ENCODE data around the gene RIMS3. TPM values are rescaled to one million over a fixed set of nuclear protein-coding genes. Genes with fewer than 3 reads are reported as not detected.

Gene RIMS3
- total RNA-seq, 1 donor from 2014 or later: 17.2 TPM

- H3K27me3 Mint-ChIP-seq (ENCODE audit: insufficient read depth, low read depth): peaks cover 5% of the 10 kb centered on the region
- DNase-seq (ENCODE audit: low spot score): no peak
These were observed 20.3 kb downstream of the RIMS3 start for GRCh38 chr1:40645118-40645680.

DNA sequence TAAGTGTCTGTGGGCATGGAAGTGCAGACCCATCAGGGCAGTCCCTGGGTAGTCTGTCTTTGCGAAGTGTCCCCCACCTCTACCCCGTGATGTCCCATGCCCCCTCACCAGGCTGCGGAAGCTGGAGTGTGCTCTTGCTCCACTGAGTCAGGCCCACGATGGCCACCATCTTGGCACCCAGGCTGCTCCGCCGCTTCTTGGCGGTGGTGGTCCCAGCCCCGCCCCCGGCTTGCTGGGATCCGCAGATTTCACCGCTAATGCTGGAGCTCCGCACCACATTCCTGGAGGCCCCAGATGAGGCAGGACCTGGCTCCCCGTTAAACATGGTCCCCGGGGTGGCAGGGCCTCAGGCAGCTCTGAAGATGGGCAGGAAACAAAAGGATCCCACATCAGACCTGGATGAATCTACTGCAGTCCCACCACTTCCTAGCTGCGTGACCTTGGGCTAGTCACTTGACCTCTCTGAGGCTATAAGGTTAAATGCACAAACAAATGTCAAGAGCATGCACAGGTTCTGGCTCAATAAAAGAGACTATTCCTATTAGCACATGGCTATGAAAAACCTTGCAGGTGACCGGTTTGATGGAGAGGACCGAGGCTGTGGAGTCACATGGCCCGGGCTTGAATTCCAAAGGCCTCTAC, 23.8 kb downstream of the RIMS3 start:
- Histone ChIP-seq H2AFZ (replicated peaks) (no peak overlapping the region), H3K9ac (no peak overlapping the region), H3F3A (ENCODE audit: low read depth) (no peaks in the 10 kb centered on the region), H3K79me2 (ENCODE audit: low read depth) (no peaks in the 10 kb centered on the region), H3K4me1 (peaks cover 6% of the 10 kb centered on the region), H3K36me3 (no peaks in the 10 kb centered on the region), H3K27me3 (no peaks in the 10 kb centered on the region), H3K4me2 (no peak overlapping the region), H3K27ac (no peak overlapping the region), H4K20me1 (ENCODE audit: low read depth) (peaks cover 17% of the 10 kb centered on the region), H3K4me3 (no peak overlapping the region), H3K9me3 (ENCODE audit: low read depth) (no peaks in the 10 kb centered on the region)
- Mint-ChIP-seq H3K4me3 (no peak overlapping the region), H3K27ac (no peak overlapping the region), H3K9me3 (no peaks in the 10 kb centered on the region), H3K4me1 (peaks cover 30% of the 10 kb centered on the region), H3K36me3 (no peaks in the 10 kb centered on the region), H3K27me3 (ENCODE audit: insufficient read depth, low read depth) (no peaks in the 10 kb centered on the region)
- no peak for TF ChIP-seq EZH2phosphoT487 (IDR thresholded peaks at IDR 0.05)
- TF ChIP-seq CTCF (IDR thresholded peaks at IDR 0.05): no peak
- no peak for TF ChIP-seq EZH2 (IDR thresholded peaks at IDR 0.05)
- DNase-seq (ENCODE audit: low spot score): no peak

More at GRCh38 chr1:40645118-40645680, 20.3 kb downstream of the RIMS3 start:
- no peak overlapping the region for H2AFZ ChIP-seq (replicated peaks)
- no peaks in the 10 kb centered on the region for H3F3A ChIP-seq (ENCODE audit: low read depth)
- peaks cover 34% of the 10 kb centered on the region for H3K4me1 Mint-ChIP-seq
- no peak overlapping the region for H3K27ac Mint-ChIP-seq
- H3K27ac ChIP-seq: no peak overlapping the region
- peaks cover 8% of the 10 kb centered on the region for H3K4me1 ChIP-seq
- H3K4me3 ChIP-seq: no peak overlapping the region
- no peaks in the 10 kb centered on the region for H3K9me3 Mint-ChIP-seq
- peaks cover 25% of the 10 kb centered on the region for H4K20me1 ChIP-seq (ENCODE audit: low read depth)
- H3K9me3 ChIP-seq (ENCODE audit: low read depth): no peaks in the 10 kb centered on the region
- H3K27me3 ChIP-seq: no peaks in the 10 kb centered on the region
- no peaks in the 10 kb centered on the region for H3K36me3 ChIP-seq
- TF ChIP-seq EZH2 (IDR thresholded peaks at IDR 0.05) (no peak), CTCF (IDR thresholded peaks at IDR 0.05) (no peak), EZH2phosphoT487 (IDR thresholded peaks at IDR 0.05) (no peak)
- H3K79me2 ChIP-seq (ENCODE audit: low read depth): no peaks in the 10 kb centered on the region
- no peak overlapping the region for H3K9ac ChIP-seq
- H3K36me3 Mint-ChIP-seq: no peaks in the 10 kb centered on the region
- no peak overlapping the region for H3K4me3 Mint-ChIP-seq
- H3K4me2 ChIP-seq: no peak overlapping the region

DNA sequence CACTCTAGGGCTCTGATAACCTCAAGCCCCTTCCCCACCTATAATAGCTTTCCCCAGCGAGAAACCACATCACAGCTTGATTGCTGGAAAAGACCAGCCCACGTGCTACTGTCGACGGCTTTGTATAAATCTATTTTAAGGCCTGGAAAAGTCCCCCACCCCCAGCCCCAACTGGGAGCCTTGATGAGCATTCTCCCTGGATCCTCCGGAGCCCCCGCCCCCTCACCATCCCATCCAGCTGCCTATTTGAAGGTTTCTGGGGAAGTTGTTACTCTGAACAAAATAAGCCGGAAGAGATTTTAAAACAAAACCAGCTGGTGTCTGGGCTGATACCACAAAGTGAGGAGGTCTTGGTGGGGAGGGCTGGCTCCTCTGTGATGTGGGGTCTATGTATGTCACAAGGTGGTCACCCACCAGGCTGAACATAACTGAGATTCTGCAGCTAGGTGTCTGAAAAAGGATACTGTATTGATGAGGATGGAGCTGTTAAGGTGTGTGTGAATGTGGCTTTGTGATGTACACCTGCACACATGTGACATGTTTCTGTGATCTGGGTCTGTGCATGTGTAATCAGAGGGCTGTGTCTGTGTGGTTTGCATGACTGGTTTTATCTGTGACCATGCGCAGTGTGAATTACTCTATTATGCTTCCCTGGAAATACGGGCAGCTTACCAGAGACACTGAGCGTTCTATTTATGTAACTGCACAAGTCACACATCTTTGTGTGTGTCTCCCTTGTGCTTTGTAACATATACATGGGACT, 25.0 kb downstream of the RIMS3 start:
- no peaks in the 10 kb centered on the region for H3K4me1 ChIP-seq
- no peak for DNase-seq (ENCODE audit: low spot score)
- no peak for TF ChIP-seq EZH2phosphoT487 (IDR thresholded peaks at IDR 0.05)
- no peak for TF ChIP-seq EZH2 (IDR thresholded peaks at IDR 0.05)
- no peak for TF ChIP-seq CTCF (IDR thresholded peaks at IDR 0.05)

More for the DNA sequence above, 25.0 kb downstream of the RIMS3 start:
- Histone ChIP-seq H3K4me2 (no peak overlapping the region), H3K4me3 (no peak overlapping the region), H3K27ac (no peak overlapping the region), H3F3A (ENCODE audit: low read depth) (no peaks in the 10 kb centered on the region), H3K36me3 (no peaks in the 10 kb centered on the region), H2AFZ (replicated peaks) (no peak overlapping the region), H3K9me3 (ENCODE audit: low read depth) (no peaks in the 10 kb centered on the region), H3K27me3 (no peaks in the 10 kb centered on the region), H3K9ac (no peak overlapping the region), H4K20me1 (ENCODE audit: low read depth) (peaks cover 11% of the 10 kb centered on the region), H3K79me2 (ENCODE audit: low read depth) (no peaks in the 10 kb centered on the region)
- no peak overlapping the region for H3K27ac Mint-ChIP-seq
- H3K4me3 Mint-ChIP-seq: no peak overlapping the region
- H3K27me3 Mint-ChIP-seq (ENCODE audit: insufficient read depth, low read depth): no peaks in the 10 kb centered on the region
- peaks cover 24% of the 10 kb centered on the region for H3K4me1 Mint-ChIP-seq
- H3K36me3 Mint-ChIP-seq: peaks cover 3% of the 10 kb centered on the region
- no peaks in the 10 kb centered on the region for H3K9me3 Mint-ChIP-seq
